GM12873 (cell line): Measurements from ENCODE around the gene KPNA3.
A peak's percentile ranks its signal among the peaks of the same experiment; 100 is the strongest.

Experiments used
- TF ChIP-seq, protein P1 (sequence below): IDR thresholded peaks from 2 replicates; pipeline ENCODE4 v1.5.1; 2012; ENCODE audit warnings: low read depth, mild to moderate bottlenecking, moderate library complexity, low read length, control low read depth; ENCODE audit not compliant: insufficient read depth; ENCODE audit errors: missing control alignments

The KPNA3 gene

DNA sequence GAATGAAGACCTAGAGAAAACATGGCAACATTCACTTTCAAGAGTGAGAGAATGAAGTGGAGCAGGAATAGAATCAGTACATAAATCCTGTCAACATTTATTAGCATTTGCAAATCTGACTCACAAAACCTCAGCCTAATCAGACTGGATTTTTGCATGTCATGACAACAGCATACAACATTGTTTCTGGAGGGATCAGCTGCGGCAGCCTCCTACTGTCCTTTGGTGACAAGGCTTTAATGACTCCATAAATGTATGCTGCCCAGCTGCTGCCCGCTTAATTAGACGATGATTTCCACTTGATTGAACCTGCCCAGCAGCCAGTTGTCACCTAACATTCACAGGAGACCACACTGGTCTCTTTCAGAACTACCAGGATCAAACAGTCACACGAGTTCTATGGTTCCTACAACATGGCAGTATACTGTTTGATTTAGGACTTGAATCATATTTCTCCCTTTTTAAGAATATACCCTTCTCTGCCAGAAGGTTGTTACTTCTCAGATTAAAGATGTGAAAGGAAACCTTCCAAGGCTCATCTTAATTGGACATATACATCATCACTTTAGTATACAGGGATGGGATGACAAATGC is 110.5 kb downstream of the KPNA3 start:
- TF ChIP-seq, protein P1, sequence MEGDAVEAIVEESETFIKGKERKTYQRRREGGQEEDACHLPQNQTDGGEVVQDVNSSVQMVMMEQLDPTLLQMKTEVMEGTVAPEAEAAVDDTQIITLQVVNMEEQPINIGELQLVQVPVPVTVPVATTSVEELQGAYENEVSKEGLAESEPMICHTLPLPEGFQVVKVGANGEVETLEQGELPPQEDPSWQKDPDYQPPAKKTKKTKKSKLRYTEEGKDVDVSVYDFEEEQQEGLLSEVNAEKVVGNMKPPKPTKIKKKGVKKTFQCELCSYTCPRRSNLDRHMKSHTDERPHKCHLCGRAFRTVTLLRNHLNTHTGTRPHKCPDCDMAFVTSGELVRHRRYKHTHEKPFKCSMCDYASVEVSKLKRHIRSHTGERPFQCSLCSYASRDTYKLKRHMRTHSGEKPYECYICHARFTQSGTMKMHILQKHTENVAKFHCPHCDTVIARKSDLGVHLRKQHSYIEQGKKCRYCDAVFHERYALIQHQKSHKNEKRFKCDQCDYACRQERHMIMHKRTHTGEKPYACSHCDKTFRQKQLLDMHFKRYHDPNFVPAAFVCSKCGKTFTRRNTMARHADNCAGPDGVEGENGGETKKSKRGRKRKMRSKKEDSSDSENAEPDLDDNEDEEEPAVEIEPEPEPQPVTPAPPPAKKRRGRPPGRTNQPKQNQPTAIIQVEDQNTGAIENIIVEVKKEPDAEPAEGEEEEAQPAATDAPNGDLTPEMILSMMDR: no peak

GRCh38 chr13:49679246-49679645 is 113.2 kb downstream of the KPNA3 start:
- TF ChIP-seq, protein P1: peak; percentile 22

DNA sequence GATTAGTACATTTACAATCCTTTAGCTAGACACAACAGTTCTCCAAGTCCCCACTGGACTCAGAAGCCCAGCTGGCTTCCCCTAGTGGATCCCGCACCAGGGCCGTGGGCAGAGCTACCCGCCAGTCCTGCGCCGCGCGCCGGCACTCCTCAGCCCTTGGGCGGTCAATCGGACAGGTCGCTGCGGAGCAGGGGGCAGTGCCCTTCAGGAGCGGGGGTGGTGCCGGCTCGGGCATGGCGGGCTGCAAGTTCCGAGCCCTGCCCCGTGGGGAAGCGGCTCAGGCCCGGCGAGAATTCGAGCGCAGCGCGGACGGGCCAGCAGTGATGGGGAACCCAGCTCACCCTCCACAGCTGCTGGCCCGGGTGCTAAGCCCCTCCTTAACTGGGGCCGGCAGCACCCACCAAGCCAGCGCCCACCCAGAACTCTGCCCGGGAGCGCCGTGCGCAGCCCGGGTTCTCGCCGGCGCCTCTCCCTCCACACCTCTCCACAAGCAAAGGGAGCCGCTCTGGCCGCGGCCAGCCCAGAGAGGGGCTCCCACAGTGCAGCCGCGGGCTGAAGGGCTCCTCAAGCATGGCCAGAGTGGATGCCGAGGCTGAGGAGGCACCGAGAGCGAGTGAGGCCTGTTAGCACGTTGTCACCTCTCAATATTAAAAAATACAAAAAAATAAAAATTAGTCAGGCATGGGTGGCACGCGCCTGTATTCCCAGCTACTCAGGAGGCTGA is 114.1 kb downstream of the KPNA3 start:
- TF ChIP-seq, protein P1: no peak

DNA sequence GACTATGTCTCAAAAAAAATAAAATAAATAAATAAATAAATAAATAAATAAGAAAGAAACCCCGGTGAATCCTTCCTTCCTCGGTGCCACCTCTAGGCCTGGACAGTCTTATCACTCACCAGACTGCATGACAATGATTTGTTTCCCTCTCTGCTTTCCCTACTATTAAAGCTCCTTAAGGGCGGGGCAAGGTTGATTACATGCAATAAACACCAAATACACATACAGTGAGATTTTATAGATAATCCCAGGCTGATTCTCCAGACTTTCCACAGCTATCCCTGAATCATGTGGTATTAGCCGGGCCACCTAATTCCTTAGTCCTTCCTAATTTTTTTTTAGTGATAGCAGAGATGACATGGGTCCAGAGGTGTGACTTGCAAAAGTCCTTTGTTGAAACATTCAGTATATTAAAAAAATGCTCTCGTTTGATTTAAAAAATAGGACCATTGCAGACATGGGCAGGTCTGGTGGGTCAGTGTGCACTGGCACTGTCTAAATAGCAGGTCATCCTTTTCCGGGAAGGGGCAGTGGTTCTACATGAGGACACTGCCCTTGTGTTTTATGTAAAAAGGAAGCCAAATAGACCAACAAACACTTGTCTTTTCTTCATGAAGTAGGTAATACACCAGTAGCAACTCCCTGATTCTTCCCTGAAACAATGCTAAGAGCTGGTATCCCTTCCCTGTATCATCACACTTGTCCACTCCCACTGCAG is 115.7 kb downstream of the KPNA3 start:
- TF ChIP-seq, protein P1: no peak

DNA sequence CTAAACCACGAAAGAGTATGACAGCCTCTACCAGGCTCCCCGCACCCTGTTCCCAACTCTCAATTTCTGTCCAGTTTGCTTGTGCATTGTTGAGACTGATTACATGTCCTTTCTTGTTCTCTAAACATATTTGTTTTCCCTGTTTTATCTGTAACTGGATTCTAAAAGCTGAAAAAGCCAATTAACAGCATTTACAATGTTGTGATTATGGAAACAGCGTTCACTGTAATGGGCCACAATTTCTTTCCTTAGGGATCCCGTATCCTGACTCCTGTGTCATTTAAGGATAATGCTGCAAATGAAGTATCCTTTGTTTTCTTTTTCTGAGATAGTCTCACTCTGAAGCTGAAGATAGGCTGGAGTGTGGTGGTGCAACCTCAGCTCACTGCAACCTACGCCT is 121.7 kb downstream of the KPNA3 start:
- TF ChIP-seq, protein P1: no peak

DNA sequence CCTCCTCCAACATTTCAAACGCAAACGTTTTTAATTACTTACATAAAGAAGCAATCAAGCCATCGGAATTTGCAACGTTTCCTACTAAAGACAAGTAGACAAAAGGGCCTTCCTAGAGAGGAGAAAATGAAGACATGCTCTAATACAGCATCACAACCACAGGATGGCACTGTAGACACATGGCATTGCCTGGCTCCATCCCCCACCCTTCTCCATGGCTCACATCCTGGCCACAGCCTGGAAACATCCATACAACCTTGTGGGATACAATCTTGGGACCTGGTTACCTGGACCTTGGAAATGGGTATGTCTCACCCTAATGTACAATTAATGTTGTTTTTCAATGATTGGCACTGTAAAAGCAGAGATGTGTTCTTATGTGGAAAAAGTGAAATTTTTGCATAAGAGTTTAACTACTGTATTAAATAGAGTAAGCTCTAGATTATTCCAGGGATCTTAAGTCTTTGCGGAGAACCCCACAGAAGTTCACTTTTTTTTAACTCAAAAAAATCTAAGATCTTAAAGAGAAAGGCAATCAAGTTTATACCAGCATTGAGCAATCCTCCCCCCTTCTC is 122.7 kb downstream of the KPNA3 start:
- TF ChIP-seq, protein P1: peak; percentile 63

DNA sequence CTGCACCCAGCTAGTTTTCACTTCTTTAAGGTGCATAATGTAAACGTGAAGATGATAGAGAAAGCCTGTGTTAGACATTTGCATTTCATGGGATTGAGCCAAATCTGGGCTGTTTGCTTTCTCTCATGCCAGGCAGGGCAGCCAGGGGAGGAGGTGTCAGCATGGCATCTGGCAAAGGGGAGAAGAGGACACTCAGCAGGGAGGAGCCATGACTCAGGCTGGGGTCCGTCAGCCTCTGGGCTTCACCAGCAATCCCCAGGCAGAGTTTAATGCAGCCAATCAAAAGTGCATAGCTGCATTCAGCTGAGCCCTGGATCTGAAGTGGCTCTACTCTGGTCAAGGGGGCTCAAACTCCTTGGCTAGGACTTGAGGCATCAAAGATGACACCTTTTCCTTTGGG is 124.7 kb downstream of the KPNA3 start:
- TF ChIP-seq, protein P1: no peak
